ENCODE data around the gene STK26. TPM values are rescaled to one million over a fixed set of nuclear protein-coding genes. Genes with fewer than 3 reads are reported as not detected.
"Not testable (repeated sequence)": the region's sequence is repeated elsewhere in the genome, so short reads cannot be mapped to it uniquely, and the experiment has no call there.

The STK26 gene
- total RNA-seq, 1 experiment from 2014 or later: 14.7 TPM

- in situ Hi-C loops (cut with HindIII; ENCODE audit: low pct_unique_long_range_greater_than_20kb, low sequenced_read_pairs): no loop called here
Measured at GRCh38 chrX:132031867-132032266, 8.8 kb downstream of the STK26 start.

GRCh38 chrX:132033166-132033565 lies 10.1 kb downstream of the STK26 start:
- in situ Hi-C loops (cut with HindIII; ENCODE audit: low pct_unique_long_range_greater_than_20kb, low sequenced_read_pairs): no loop called here
- no peak for DNase-seq (ENCODE audit: low read depth)

More at GRCh38 chrX:132031867-132032266, 8.8 kb downstream of the STK26 start:
- no peak for DNase-seq (ENCODE audit: low read depth)

- in situ Hi-C loops (cut with HindIII; ENCODE audit: low pct_unique_long_range_greater_than_20kb, low sequenced_read_pairs): no loop called here
- no peak for DNase-seq (ENCODE audit: low read depth)
Measured at GRCh38 chrX:132034648-132035047, 11.5 kb downstream of the STK26 start.

- no peak for DNase-seq (ENCODE audit: low read depth)
- in situ Hi-C loops (cut with HindIII; ENCODE audit: low pct_unique_long_range_greater_than_20kb, low sequenced_read_pairs): no loop called here
Measured at GRCh38 chrX:132037479-132037993, 14.4 kb downstream of the STK26 start.

GRCh38 chrX:132040066-132040465 lies 17.0 kb downstream of the STK26 start:
- in situ Hi-C loops (cut with HindIII; ENCODE audit: low pct_unique_long_range_greater_than_20kb, low sequenced_read_pairs): no loop called here
- DNase-seq (ENCODE audit: low read depth): no peak

- in situ Hi-C loops (cut with HindIII; ENCODE audit: low pct_unique_long_range_greater_than_20kb, low sequenced_read_pairs): no loop called here
- DNase-seq (ENCODE audit: low read depth): no peak
Measured at GRCh38 chrX:132041015-132041414, 17.9 kb downstream of the STK26 start.

- no peak for DNase-seq (ENCODE audit: low read depth)
- in situ Hi-C loops (cut with HindIII; ENCODE audit: low pct_unique_long_range_greater_than_20kb, low sequenced_read_pairs): no loop called here
Measured at GRCh38 chrX:132043977-132044376, 20.9 kb downstream of the STK26 start.

GRCh38 chrX:132044953-132045352 lies 21.9 kb downstream of the STK26 start:
- in situ Hi-C loops (cut with HindIII; ENCODE audit: low pct_unique_long_range_greater_than_20kb, low sequenced_read_pairs): no loop called here
- no peak for DNase-seq (ENCODE audit: low read depth)

- no peak for DNase-seq (ENCODE audit: low read depth)
- in situ Hi-C loops (cut with HindIII; ENCODE audit: low pct_unique_long_range_greater_than_20kb, low sequenced_read_pairs): no loop called here
Measured at GRCh38 chrX:132045456-132045855, 22.4 kb downstream of the STK26 start.

- in situ Hi-C loops (cut with HindIII; ENCODE audit: low pct_unique_long_range_greater_than_20kb, low sequenced_read_pairs): no loop called here
- no peak for DNase-seq (ENCODE audit: low read depth)
Measured at GRCh38 chrX:132046533-132046932, 23.4 kb downstream of the STK26 start.

GRCh38 chrX:132051778-132052177 lies 28.7 kb downstream of the STK26 start:
- in situ Hi-C loops (cut with HindIII; ENCODE audit: low pct_unique_long_range_greater_than_20kb, low sequenced_read_pairs); DNase-seq (ENCODE audit: low read depth): not testable (repeated sequence)

GRCh38 chrX:132058050-132058449 lies 34.9 kb downstream of the STK26 start:
- in situ Hi-C loops (cut with HindIII; ENCODE audit: low pct_unique_long_range_greater_than_20kb, low sequenced_read_pairs): no loop called here
- no peak for DNase-seq (ENCODE audit: low read depth)

- no peak for DNase-seq (ENCODE audit: low read depth)
Measured at GRCh38 chrX:132058975-132059374, 35.9 kb downstream of the STK26 start.

GRCh38 chrX:132059973-132060540 lies 37.0 kb downstream of the STK26 start:
- DNase-seq (ENCODE audit: low read depth): no peak
- in situ Hi-C loops (cut with HindIII; ENCODE audit: low pct_unique_long_range_greater_than_20kb, low sequenced_read_pairs): no loop called here

More at GRCh38 chrX:132058975-132059374, 35.9 kb downstream of the STK26 start:
- in situ Hi-C loops (cut with HindIII; ENCODE audit: low pct_unique_long_range_greater_than_20kb, low sequenced_read_pairs): no loop called here

- DNase-seq (ENCODE audit: low read depth): no peak
- in situ Hi-C loops (cut with HindIII; ENCODE audit: low pct_unique_long_range_greater_than_20kb, low sequenced_read_pairs): no loop called here
Measured at GRCh38 chrX:132063334-132063733, 40.2 kb downstream of the STK26 start.

- DNase-seq (ENCODE audit: low read depth): no peak
- in situ Hi-C loops (cut with HindIII; ENCODE audit: low pct_unique_long_range_greater_than_20kb, low sequenced_read_pairs): no loop called here
Measured at GRCh38 chrX:132063862-132064261, 40.8 kb downstream of the STK26 start.

- no peak for DNase-seq (ENCODE audit: low read depth)
- in situ Hi-C loops (cut with HindIII; ENCODE audit: low pct_unique_long_range_greater_than_20kb, low sequenced_read_pairs): no loop called here
Measured at GRCh38 chrX:132068405-132068804, 45.3 kb downstream of the STK26 start.

GRCh38 chrX:132071254-132071653 lies 48.2 kb downstream of the STK26 start:
- no peak for DNase-seq (ENCODE audit: low read depth)
- in situ Hi-C loops (cut with HindIII; ENCODE audit: low pct_unique_long_range_greater_than_20kb, low sequenced_read_pairs): no loop called here

- no peak for DNase-seq (ENCODE audit: low read depth)
- in situ Hi-C loops (cut with HindIII; ENCODE audit: low pct_unique_long_range_greater_than_20kb, low sequenced_read_pairs): no loop called here
Measured at GRCh38 chrX:132077414-132077813, 54.3 kb downstream of the STK26 start.

GRCh38 chrX:132077912-132078311 lies 54.8 kb downstream of the STK26 start:
- in situ Hi-C loops (cut with HindIII; ENCODE audit: low pct_unique_long_range_greater_than_20kb, low sequenced_read_pairs): no loop called here
- no peak for DNase-seq (ENCODE audit: low read depth)
